MCF 10A (cell line): ENCODE results near the gene IGF1. TPM values are rescaled to one million over a fixed set of nuclear protein-coding genes. Genes with fewer than 3 reads are reported as not detected.

Experiments
- BruUV-seq: library from RNA; stranded (reverse); fragments of 400-500 nt; replicated peaks from 2 replicates; lab custom pipeline; 2021; lab: Mats Ljungman, UMichigan
- CTCF ChIA-PET: fragments of 300-600 bp; sonication (Branson Sonifier 250); formaldehyde crosslinking; extraction: SDS; loops from one replicate; lab custom pipeline; 2021; ENCODE audit warnings: antibody characterized with exemption, inconsistent platforms; lab: Yijun Ruan, JAX
- POLR2A ChIA-PET: fragments of 300-600, 350-650 bp; sonication (Branson Sonifier 250); formaldehyde crosslinking; extraction: SDS; loops from one replicate; lab custom pipeline; 2020; ENCODE audit warnings: antibody characterized with exemption, inconsistent platforms; lab: Yijun Ruan, JAX
- DNase-seq: peaks from one replicate; pipeline ENCODE4 v3.0.0-alpha.2; 2018; ENCODE audit not compliant: unreplicated experiment
- H3K27ac Mint-ChIP-seq: one replicate; pipeline ENCODE4 v1.8.0; 2022; ENCODE audit warnings: mild to moderate bottlenecking, low read depth, mixed read lengths; ENCODE audit not compliant: unreplicated experiment
- H3K27me3 Mint-ChIP-seq: one replicate; pipeline ENCODE4 v1.8.0; 2022; ENCODE audit warnings: mixed read lengths; ENCODE audit not compliant: insufficient read depth, unreplicated experiment
- H3K36me3 Mint-ChIP-seq: one replicate; pipeline ENCODE4 v1.8.0; 2022; ENCODE audit warnings: mild to moderate bottlenecking, moderate library complexity, mixed read lengths; ENCODE audit not compliant: insufficient read depth, unreplicated experiment
- H3K4me1 Mint-ChIP-seq: one replicate; pipeline ENCODE4 v1.8.0; 2022; ENCODE audit warnings: mixed read lengths; ENCODE audit not compliant: insufficient read depth, unreplicated experiment
- H3K4me3 Mint-ChIP-seq: one replicate; pipeline ENCODE4 v1.8.0; 2022; ENCODE audit warnings: mild to moderate bottlenecking, moderate library complexity, mixed read lengths; ENCODE audit not compliant: unreplicated experiment
- H3K9me3 Mint-ChIP-seq: one replicate; pipeline ENCODE4 v1.8.0; 2022; ENCODE audit warnings: mixed read lengths; ENCODE audit not compliant: unreplicated experiment
- CTCF ChIP-seq: fragments of 200-600 bp; IDR thresholded peaks from one replicate; pipeline ENCODE4 v1.8.0; 2022; ENCODE audit warnings: antibody characterized with exemption, mild to moderate bottlenecking; ENCODE audit not compliant: unreplicated experiment
- intact Hi-C: fragments of 100-400 bp; cut with micrococcal nuclease; formaldehyde crosslinking; loops from 2 replicates; pipeline ENCODE4 v1.14.1; 2022
- total RNA-seq: library from RNA; stranded (reverse); gene quantifications from 2 replicates; pipeline ENCODE4 v1.2.3, GENCODE V29; 2022

IGF1 gene
- total RNA-seq, 1 experiment from 2014 or later = not detected

DNA sequence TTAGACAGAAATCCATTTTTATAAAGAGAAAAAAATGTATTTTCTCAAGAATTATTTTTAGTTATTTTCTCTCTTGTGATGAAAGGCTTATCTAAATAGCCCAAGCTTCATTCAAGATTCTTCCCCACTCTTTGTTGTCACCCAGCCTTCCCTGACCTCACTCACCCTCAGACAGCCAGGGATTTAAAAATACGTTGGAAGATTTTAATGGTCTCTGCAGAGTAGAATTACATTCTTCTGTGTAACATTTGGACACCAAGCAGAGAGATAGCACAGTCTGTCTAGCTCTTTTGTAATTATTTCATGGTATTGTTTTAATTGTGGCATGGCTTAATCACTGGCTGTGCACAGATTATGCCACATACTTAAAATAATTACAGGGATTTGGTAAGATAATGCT is 130.3 kb downstream of the IGF1 start:
- Mint-ChIP-seq H3K4me1 (no peaks in the 10 kb centered on the region), H3K36me3 (no peaks in the 10 kb centered on the region), H3K27me3 (no peaks in the 10 kb centered on the region), H3K9me3 (peaks cover 13% of the 10 kb centered on the region), H3K4me3 (no peak overlapping the region), H3K27ac (no peak overlapping the region)
- TF ChIP-seq CTCF = no peak
- no peak for DNase-seq
- POLR2A ChIA-PET = no interaction called here
- BruUV-seq = no TSS peak
- intact Hi-C loops = no loop called here
- CTCF ChIA-PET = no interaction called here

GRCh38 chr12:102349079-102349478 is 131.3 kb downstream of the IGF1 start:
- no peak overlapping the region for H3K4me3 Mint-ChIP-seq
- intact Hi-C loops = no loop called here
- no peak overlapping the region for H3K27ac Mint-ChIP-seq
- H3K9me3 Mint-ChIP-seq = peaks cover 12% of the 10 kb centered on the region
- no peaks in the 10 kb centered on the region for H3K27me3 Mint-ChIP-seq
- no peak for DNase-seq
- no peak for TF ChIP-seq CTCF
- H3K4me1 Mint-ChIP-seq = no peaks in the 10 kb centered on the region
- CTCF ChIA-PET = interaction anchor here (0.5 kb wide), 1 partner anchor 49 kb away, joined by 4 read pairs; no protein-coding TSS in a partner anchor
- POLR2A ChIA-PET = no interaction called here
- no TSS peak for BruUV-seq
- no peaks in the 10 kb centered on the region for H3K36me3 Mint-ChIP-seq

DNA sequence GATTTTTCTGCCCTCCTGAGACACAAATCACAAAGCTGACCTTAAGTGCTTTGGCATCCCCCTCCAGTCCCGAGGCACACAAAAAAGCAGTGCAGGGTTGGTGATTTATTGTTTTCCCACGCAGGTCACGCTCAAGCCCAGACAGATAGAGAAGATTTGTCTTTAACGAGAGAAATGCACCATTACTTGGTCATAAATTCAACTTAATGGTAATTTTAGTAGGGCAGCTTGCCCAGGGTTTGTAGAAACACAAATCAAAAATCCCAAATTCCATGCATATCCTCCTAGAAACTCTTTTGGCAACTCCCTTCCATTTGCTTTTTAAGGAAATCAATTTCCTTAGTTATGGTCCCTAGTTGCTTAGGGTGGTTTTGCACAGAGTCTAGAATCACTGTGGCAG is 132.6 kb downstream of the IGF1 start:
- no peak overlapping the region for H3K27ac Mint-ChIP-seq
- POLR2A ChIA-PET = no interaction called here
- no peaks in the 10 kb centered on the region for H3K36me3 Mint-ChIP-seq
- no TSS peak for BruUV-seq
- no peaks in the 10 kb centered on the region for H3K4me1 Mint-ChIP-seq
- no peak overlapping the region for H3K4me3 Mint-ChIP-seq
- CTCF ChIA-PET = interaction anchor here (1.1 kb wide), 1 partner anchor 136 kb away, joined by 4 read pairs; no protein-coding TSS in a partner anchor
- DNase-seq = no peak
- no peaks in the 10 kb centered on the region for H3K27me3 Mint-ChIP-seq
- intact Hi-C loops = no loop called here
- peaks cover 11% of the 10 kb centered on the region for H3K9me3 Mint-ChIP-seq
- no peak for TF ChIP-seq CTCF
